HG03439 (cell line): ENCODE data around the gene CIT.

ENCODE experiments used
- ATAC-seq: cut with Tn5 transposase; IDR thresholded peaks from one replicate; pipeline ENCODE4 v1.9.1; 2021; ENCODE audit warnings: mild to moderate bottlenecking, moderate library complexity; ENCODE audit not compliant: unreplicated experiment

CIT gene

DNA sequence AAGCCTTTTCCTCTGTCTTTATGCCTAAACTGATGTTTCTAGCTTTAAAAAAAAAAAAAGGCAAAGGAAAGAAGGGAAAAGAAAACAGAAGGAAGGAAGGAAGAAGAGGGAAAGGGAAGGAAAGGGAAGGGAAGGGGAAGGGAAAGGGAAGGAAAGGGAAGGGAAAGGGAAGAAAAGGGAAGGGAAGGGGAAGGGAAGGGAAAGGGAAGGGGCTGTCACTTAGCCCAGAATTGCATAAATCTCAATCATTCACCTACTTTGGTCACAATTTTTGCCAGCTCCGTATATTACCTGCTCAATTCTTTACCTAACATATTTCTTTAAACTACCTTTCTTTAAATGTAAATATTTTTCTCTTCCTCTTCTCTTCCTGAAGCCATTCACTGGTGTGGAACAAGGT, 26.8 kb downstream of the CIT start:
- ATAC-seq, result no peak

DNA sequence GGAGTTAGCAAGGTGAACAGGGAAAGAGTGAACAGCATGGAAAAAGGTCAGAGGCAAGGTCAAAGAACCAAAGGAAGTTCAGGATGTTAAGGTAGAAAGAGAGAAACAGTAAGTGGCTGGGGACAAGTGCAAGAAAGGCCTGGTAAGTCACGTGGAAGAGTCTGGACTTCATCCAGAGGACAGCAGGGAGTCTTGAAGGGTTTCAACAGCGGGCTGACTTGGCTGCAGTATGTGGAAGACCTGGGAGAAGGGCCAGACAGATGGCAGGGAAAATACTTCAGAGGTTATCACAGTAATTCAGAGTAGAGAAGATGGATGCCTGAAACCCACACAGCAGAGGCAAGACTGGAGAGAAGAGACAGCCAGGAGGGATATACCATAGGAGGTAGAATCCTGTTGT, 34.0 kb downstream of the CIT start:
- ATAC-seq, result no peak

DNA sequence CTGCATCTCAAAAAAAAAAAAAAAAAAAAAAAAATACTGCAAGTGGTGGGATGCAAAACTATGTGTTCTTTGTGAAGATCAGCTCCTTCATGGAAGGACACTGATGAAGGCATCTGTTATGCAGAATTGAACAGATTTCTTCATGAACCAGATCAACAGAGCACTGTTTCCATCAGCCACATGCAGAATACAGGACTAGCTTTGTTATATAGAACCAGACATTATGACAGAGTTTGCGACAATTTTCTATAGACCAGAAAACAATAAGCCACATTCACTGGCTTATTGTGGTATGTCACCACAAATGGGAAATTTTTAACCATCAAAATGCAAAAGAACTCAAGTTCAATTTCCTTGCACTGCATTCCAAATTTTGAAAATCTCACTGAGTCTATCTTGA, 34.7 kb downstream of the CIT start:
- ATAC-seq, result no peak

DNA sequence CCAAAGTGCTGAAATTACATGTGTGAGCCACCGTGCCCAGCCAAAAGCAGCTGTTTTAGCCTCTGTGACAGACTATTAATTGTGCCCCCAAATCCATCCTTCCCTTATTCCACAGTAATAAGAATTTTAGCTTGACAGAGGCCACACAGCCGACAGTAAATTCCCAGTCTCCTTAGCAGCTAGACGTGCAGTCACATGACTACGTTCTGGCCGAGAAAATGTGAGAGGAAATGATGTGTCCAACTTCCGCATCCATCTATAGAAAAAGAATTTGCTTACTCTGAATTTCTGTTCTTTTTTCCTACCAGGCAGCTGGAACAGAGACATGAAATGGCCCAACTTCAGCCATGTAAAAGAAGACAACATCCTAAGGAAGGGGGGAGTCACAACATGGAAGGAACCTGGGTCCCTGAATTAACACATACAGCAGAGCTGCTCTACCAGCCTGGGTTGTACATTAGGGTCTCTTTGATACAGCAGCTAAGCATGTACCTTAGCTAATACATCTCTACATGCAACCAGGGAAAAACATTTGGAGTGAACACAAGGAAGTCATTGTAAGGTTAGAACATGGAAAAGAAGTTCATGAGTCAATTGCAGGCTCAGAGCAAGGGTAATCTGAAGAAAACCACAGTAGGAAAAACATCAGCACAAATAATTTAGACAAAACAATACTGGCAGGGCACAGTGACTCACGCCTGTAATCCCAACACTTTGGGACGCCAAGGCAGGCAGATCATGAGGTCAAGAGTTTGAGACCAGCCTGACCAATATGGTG, 35.5 kb downstream of the CIT start:
- no peak for ATAC-seq

DNA sequence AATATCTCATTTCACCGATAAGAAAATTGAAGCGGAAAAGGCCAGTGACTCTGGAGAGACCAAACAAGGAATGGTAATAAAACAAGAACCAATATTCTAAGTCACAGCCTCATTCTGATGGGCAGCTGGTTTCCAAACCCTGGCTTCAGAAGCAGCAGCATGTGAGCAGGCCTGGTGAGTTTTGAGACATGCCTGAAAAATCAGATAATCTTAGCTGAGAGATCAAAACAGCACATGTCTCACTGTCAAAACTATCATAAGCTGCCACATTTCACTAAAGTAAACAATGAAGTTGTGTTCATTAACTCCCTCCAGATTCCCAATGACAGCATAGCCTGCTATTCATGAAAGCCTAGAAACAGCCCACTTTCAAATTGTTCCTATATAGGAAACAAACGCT, 36.5 kb downstream of the CIT start:
- ATAC-seq, result no peak

DNA sequence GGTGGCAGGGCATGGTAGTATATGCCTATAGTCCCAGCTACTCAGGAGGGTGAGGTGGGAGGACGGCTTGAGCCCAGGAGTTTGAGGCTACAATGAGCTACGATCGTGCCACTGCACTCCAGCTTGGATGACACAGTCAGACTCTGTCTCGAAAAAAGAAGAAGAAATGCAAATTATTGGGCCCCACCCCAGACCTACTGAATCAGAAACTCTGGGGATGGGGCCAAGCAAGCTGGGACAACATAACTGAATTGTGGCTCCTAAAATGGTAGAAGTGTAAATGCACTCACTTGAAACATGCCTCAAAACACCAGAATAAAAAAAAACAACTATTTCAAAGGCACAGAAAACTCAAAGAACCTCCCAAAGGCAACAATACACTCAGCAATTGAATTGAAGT, 37.0 kb downstream of the CIT start:
- no peak for ATAC-seq

DNA sequence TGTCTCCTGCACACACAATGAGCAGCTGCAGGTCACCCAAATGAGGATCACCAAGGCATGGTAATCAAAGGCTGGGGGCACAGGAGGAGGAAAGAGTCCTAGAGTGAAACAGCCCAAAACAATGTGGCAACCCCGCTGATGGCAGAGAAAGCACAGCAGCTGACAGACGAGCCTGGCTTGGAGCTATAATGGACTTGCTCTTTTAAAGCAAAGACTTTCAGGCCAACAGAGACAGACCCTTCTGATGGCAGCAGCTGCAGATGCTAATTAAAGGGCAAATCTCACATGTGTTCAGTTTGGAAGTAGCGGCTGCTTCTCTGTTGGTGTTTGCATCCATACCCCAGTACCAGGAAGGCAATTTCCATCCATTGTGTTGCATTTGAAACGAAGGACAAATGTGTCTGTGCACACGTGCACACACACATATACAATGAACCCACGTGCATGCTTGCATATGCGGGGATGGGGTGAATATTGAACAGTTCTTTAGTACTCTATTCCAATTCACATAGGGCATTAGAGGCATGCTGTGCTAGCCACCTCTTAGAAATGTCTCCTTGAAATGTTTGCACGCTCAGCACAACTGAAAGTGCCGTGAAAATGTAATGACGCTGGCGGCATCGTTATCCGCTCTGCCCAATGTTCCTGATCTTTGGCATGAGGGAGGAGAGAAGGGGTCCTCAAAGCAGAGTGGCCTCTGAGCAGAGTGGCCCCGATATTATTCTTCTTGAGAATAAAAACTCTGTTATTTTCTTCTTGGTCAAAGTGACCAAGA, 38.1 kb downstream of the CIT start:
- no peak for ATAC-seq

DNA sequence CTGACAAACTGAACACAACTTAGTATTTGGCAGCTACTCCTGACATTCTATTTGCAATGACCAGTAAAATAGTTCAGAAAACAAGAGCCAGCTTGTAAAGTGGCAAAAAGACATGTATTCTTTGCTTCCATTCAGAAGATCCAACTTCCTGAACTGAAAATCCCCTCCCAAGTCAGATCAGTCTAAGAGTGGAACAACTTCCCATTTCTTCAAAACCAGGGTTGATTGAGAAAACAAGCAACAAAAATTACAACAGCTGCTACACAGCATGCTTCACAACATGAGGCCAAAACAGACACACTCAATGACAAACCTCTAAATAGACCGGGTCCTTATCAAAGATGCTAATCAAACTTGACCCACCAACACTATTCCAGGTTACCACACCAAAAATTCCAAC, 40.3 kb downstream of the CIT start:
- no peak for ATAC-seq

DNA sequence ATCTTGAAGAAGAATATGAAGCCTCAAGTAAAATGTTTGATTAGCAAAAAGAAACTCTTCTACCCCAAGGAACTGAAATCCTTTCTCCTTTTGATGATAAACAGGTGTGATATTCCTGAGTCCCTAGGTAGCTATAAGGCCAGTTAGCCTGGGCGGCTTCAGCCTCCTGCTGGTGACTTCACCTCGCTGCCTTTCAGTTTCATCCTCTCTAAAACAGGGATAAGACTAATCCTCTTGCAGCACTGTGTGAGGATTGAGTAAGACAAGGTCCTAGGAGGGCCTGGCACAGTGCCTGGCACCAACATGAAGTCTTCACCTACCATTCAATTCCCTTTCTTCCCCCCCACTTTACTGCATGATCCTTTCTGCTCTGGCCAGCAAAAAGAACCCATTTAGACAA, 42.1 kb downstream of the CIT start:
- ATAC-seq, result no peak

DNA sequence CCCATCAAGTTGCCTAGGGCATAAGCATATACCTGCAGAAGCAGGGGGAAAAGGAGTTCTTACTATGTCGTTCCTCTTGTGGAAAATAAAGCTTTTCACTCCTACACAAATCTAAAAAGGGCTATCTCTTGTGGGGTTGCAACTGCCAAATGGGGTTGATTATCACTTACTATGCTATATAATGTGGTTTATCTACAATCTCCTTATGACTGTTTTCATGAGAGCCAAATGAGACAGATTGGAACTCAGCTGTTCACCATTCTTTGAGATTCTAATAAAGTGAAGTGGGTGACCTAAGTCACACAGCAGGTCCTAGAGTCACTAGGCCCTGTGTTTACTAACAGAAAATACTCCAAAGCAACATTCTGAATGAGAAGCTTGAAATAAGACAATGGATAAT, 47.7 kb downstream of the CIT start:
- ATAC-seq, result no peak

DNA sequence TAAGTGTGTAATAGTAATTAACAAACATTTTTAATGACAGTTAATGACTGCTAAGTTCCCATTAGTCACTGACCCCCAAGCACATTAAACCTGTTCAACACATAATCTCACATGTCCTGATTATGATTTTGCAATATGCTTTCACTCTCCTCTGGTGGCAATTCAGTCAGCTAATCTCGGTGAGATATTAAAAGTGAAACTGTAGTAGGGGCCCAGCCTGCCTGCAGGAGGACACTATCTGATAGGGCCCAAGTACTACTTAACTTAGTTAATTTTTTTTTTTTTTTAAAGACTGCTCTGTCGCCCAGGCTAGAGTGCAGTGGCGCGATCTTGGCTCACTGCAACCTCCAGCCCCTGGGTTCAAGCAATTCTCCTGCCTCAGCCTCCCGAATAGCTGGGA, 48.8 kb downstream of the CIT start:
- ATAC-seq, result no peak

DNA sequence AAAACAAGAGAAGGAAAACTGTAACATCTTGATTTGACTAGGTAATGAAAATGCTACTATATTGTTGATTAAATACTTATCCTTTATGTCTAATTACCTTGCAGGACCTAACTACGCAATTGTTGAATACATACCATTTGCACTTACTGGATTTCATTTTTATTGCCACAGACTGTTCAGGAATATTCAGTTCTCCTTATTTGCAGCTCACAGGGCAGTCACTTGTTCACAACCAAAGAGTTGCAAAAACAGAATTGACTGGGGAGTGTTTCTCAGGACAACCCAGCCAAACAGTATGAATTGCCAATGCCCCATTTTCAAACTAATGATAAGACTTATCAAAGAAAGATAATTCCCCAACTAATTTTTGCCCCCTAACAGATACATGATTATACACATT, 49.4 kb downstream of the CIT start:
- ATAC-seq, result no peak

DNA sequence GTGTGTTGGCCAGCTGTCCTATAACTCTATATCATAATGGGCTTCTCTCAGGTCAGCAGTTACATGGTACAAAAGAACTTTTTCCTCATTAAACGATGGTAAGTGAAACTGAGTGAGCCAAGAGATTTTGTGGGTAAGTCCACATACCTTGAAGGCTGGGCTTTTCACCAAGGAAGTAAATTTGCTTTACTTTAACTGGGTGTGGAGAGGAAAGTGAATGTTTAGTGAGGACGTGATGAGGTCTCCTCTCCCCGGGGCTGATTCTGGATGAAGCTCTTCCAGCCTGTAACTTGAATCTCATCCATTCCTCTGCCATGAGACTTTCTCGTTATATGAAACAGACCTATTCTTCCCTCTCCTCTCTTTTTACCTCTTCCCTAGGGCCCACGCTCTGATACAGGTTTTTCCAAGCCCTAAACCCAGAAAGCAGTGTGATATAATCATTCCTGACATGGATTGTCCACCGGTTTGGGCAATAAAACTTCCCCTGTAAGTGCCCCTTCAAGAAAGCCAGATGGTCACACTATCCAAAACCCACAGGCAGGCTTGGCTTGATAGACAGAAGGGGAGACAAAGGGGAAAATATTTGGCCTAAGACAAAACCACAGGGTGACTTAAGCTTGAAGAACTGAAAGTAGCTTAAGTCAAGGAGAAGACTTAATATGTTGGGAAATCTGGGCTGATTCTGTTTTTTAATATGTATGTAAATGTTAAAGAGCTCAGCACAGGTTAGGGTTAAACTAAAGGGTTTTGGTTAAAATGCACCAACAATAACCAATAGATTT, 50.3 kb downstream of the CIT start:
- ATAC-seq, result no peak

DNA sequence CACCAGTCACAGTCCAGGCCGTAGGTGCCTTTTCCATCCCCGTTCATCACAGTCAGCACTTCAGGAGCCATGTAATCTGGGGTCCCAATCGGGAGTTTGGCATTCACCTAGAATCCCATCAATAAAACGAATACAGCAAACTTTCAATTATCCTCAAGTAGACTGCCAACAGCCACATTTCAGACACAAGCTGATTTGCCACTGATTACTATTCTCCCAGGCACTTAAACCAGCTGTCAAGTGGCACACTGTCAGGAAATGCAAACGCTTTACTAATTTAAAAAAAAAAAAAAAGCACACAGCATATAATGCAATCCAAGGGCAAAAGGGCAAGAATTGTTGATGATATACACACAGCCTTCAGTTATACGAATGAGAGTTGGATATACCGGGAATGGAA, 51.9 kb downstream of the CIT start:
- ATAC-seq, result no peak

DNA sequence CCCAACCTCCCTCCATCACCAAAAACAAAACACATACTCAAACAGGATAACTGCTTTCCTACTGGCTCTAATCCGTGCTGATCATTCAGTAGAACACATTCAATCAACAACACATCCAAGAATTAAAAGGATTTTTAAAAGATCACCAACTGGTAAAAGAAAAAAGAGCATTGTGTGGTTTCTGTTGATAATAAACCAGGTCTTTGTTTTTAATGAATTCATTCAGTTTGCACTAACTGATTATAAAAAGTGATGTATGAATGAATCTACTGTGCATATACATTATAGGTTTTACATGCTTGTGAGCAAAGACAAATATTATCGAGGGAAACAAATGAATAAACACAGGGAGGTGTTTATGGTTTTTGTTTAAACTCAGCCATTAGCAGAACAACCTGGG, 55.1 kb downstream of the CIT start:
- ATAC-seq, result no peak

DNA sequence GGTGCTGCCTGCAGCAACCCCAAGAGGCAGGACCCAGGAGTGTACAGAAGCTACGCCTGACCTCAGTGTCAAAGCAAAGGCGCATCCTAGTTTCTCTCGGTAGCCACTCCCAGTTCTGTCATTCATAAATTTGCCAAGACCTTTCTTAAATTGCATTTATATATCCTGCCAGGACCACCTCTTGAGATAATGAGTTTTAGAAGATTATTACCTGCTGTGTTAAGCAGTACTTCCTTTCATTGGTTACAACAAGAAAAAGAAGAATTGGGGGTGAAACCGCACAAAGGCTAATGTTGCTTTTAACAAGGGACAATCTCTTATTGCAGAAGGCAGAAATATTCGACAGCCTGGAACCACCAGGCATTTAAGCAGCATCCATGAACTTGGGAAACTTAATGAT, 57.8 kb downstream of the CIT start:
- ATAC-seq, result no peak

DNA sequence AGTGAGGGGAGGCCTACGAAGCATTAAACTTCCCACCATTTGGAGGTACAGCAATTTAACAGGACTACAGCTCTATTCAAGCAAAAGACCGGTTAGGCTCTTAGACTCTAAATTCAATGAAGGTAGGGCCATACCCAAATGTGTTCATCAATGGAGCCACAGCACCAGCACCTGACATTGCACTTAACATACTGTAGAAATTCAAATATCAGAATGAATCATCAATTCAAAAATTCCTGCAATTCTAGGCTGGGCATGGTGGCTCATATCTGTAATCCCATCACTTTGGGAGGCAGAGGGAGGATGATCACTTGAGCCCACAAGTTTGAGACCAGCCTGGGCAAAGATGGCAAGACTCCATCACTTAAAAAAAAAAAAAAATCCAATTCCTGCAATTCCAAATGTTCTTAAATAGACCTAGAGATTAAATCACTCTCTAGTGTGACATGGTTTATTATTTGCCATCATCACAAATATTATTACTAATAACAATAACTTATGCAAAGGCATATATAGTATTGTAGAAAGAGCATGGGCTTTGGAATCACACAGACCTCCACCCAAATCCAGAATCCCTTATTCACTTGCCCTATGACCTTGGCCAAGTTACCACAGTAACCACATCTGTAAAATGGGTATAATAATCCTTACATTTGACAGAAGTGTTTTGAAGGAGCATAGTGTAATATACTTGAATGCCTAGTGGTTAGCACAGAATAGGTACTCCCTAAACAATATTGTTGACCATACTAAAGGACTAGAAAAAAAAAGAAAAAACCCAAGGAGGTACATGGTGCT, 59.4 kb downstream of the CIT start:
- no peak for ATAC-seq

DNA sequence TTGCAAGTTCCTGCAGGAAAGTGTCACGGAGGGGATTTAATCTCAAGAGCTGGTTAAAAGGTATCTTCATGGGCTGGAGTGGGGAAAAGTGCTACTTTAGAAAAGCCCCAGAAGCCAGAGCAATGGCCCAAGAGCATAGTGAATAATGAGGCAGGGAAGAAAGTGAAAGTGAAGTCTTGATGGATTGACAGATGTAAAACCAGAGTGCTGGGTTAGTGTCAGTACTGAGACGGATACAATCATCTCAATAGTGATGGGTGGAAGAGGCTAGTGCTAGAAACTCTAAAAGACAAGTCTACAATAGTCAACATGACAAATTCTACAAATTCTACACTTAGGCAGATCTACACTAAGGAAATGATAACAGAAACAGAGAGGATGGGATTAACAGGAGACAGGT, 68.1 kb downstream of the CIT start:
- no peak for ATAC-seq

DNA sequence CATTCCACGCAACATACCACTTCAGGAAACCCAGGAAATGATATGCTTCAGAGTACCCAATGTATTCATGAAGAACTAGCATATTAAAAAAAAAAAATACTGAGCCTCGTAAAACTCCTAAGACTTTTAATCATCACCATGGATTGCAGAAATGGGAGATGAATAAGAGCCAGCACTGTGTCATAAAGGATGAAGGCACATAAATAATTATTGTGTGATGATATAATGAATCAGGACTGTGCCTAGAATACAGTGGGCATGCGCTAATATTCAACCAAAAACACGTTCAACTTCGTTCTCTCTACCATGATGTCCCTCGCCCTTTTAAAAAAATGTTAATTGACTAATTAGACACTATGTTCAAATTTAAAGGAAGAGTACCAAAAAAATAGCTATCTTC, 68.7 kb downstream of the CIT start:
- ATAC-seq, result no peak

DNA sequence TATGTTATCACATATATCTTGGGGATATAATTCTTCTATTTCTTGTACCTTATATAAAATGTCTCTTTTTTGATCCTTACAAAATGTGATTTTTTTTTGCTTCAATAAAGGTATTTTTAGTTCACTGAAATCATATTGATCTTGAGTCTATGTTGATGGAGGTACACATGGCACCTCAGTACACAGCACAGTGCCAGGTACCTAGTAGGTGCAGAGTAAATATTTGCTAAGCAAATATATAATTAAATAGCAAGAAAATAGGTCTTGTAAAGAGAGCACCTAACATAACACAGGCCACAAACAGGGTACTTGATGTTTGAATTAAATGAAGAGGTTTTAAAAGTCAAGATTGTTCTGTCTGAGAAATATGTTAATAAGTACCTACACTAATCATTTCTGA, 69.7 kb downstream of the CIT start:
- ATAC-seq, result no peak

DNA sequence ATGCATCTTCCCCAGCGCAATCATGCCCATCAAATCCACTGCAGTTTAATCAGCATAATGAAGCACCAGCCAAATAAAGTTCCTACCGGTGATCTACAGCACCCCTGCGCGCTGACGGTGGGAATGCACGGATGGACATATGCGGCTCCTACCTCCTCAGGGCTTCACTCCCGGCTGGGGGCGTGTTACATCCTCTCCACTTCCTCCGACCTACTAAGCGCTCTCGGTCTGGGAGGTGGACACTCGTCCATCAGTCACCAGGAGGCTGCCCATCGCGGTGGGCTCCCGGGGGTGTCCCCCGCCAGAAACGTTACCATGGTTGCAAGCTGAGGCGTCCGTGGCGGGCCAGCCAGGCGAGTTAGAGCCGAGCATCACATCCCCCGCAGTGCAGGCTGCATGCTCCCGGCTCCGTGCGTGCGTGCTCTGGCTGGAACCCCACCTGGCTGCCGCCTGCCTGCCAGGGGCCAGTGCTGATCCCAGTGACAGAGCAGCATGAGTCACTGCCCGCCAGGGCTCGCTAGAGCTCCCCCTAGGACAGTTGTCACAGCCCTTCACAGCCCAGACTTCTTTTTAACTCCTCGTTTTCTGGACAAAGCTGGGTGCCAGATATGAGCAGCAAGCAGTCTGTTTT, 73.0 kb downstream of the CIT start:
- no peak for ATAC-seq
